ENCODE measurements around the gene HMGXB4. TPM values are rescaled to one million over a fixed set of nuclear protein-coding genes. Genes with fewer than 3 reads are reported as not detected.

Gene HMGXB4, protein sequence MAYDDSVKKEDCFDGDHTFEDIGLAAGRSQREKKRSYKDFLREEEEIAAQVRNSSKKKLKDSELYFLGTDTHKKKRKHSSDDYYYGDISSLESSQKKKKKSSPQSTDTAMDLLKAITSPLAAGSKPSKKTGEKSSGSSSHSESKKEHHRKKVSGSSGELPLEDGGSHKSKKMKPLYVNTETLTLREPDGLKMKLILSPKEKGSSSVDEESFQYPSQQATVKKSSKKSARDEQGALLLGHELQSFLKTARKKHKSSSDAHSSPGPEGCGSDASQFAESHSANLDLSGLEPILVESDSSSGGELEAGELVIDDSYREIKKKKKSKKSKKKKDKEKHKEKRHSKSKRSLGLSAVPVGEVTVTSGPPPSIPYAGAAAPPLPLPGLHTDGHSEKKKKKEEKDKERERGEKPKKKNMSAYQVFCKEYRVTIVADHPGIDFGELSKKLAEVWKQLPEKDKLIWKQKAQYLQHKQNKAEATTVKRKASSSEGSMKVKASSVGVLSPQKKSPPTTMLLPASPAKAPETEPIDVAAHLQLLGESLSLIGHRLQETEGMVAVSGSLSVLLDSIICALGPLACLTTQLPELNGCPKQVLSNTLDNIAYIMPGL
- total RNA-seq: 10 to 100 TPM; 18.1 to 21.7 (median 21.6) TPM
- long read RNA-seq, donor 1, full-length matches to known transcripts: 6 of 16 reads
- long read RNA-seq, donor 1, partial matches to known transcripts: 6 of 16 reads
- long read RNA-seq, donor 1, other reads (novel, unspliced or antisense): 4 of 16 reads
- long read RNA-seq, donor 2, transcript HMGXB4-203 (4 exons, 1,257 nt): major isoform, 10 of 20 reads
- long read RNA-seq, donor 2, partial matches to known transcripts: 8 of 20 reads
- long read RNA-seq, donor 2, other reads (novel, unspliced or antisense): 1 of 20 reads

DNA sequence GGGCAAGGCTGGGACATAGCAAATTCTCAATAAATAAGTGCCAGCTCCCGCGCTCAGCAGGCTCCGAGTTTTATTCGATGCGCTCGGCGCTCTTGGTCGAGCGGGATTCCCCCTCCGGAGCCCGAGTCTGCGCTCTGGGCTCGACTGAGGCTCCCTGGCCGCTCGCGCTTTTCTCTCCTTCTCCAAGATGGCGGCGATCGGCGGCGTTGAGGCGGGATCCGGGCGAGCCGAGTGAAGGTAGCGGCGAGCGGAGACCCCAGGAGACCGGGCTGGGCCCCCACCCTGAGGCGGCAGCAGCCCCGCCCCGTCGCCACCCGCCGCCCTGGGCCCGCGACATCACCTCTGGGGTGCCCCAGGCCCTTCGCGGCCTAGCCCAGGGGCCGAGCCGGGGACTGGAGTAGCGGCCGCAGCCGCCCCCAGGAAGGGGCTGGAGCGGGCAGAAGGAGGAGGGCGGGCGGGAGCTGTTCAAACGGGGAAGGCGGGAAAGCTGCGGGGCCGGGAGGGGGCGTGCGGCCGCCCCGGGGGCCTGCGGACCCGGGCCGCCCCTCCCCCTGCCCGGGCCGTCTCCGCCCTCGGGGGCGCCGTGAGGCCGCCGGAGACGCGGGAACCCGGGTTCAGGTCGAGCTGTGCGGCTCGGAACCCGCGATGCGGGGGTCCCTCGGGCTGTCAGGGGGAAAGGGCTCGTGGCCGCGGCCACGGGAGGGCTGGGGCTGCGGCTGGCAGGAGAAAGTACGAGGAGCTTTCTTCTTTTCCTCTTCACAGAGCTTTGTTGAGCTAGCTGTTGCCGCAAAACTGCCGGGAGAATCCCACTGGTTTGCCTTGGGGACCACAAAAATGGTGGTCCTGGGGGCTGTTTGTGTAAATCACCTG, at the start of gene HMGXB4:
Gene HMGXB4, plus strand, starts transcription at position 173 of the 870 bp plus-strand sequence. CDS start 4,898 bp downstream, outside the sequence.
- intact Hi-C loops (cut with DNase I, micrococcal nuclease): no loop called here
- peaks cover 7% of the 10 kb centered on the region for H3K4me1 ChIP-seq (ENCODE audit: low read depth)
- H3K36me3 ChIP-seq (ENCODE audit: low read depth): no peaks in the 10 kb centered on the region
- TF ChIP-seq, protein P1, sequence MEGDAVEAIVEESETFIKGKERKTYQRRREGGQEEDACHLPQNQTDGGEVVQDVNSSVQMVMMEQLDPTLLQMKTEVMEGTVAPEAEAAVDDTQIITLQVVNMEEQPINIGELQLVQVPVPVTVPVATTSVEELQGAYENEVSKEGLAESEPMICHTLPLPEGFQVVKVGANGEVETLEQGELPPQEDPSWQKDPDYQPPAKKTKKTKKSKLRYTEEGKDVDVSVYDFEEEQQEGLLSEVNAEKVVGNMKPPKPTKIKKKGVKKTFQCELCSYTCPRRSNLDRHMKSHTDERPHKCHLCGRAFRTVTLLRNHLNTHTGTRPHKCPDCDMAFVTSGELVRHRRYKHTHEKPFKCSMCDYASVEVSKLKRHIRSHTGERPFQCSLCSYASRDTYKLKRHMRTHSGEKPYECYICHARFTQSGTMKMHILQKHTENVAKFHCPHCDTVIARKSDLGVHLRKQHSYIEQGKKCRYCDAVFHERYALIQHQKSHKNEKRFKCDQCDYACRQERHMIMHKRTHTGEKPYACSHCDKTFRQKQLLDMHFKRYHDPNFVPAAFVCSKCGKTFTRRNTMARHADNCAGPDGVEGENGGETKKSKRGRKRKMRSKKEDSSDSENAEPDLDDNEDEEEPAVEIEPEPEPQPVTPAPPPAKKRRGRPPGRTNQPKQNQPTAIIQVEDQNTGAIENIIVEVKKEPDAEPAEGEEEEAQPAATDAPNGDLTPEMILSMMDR (IDR thresholded peaks at IDR 0.05): no peak
- peak within 1 kb of the TSS; percentile 88 for H3K4me3 ChIP-seq
- H3K9me3 ChIP-seq: no peaks in the 10 kb centered on the region
- peak; percentile 88 to 91 (median 90) for DNase-seq
- peak; percentile 99 for ATAC-seq

DNA sequence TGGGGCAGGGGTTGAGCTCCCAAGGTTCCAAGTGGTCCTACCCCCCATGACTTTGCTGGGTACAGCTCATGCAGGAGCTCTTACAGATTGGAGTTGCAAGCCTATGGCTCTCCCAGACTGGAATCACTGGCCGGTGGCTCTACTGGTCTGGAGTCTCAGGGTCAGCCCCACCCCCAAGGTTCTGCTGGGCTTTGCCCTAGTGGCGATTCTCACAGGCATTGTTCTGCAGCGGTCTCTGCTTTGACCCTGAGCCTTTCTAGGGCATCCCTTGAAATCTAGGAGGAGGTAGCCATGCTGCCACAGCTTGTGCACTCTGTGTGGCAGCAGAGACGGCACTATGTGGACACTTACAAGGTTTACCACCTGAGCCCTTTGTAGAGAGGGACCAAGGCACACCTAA, 49.3 kb upstream of the HMGXB4 start:
- intact Hi-C loops (cut with DNase I, micrococcal nuclease): no loop called here
- DNase-seq (no peak), ATAC-seq (no peak)
- no peak overlapping the region for H3K4me3 ChIP-seq
- no peaks in the 10 kb centered on the region for H3K9me3 ChIP-seq
- TF ChIP-seq, protein P1 (IDR thresholded peaks at IDR 0.05): no peak
- H3K4me1 ChIP-seq (ENCODE audit: low read depth): no peaks in the 10 kb centered on the region
- H3K36me3 ChIP-seq (ENCODE audit: low read depth): no peaks in the 10 kb centered on the region

DNA sequence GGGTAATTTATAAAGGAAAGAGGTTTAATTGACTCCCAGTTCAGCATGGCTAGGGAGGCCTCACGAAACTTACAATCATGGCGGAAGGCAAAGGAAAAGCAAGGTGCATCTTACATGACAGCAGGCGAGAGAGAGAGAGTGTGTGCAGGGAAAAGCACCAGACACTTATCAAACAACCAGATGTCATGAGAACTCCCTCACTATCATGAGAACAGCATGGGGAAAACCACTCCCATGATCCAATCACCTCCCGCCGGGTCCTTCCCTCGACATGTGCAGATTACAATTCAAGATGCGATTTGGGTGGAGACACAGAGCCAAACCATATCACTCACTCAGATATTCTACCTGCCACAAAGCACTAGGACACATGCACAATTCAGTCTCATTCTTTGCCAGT, 48.1 kb upstream of the HMGXB4 start:
- H3K36me3 ChIP-seq (ENCODE audit: low read depth): no peaks in the 10 kb centered on the region
- DNase-seq (no peak), ATAC-seq (no peak)
- intact Hi-C loops (cut with DNase I, micrococcal nuclease): no loop called here
- H3K9me3 ChIP-seq: no peaks in the 10 kb centered on the region
- no peak overlapping the region for H3K4me3 ChIP-seq
- no peaks in the 10 kb centered on the region for H3K4me1 ChIP-seq (ENCODE audit: low read depth)
- TF ChIP-seq, protein P1 (IDR thresholded peaks at IDR 0.05): no peak

DNA sequence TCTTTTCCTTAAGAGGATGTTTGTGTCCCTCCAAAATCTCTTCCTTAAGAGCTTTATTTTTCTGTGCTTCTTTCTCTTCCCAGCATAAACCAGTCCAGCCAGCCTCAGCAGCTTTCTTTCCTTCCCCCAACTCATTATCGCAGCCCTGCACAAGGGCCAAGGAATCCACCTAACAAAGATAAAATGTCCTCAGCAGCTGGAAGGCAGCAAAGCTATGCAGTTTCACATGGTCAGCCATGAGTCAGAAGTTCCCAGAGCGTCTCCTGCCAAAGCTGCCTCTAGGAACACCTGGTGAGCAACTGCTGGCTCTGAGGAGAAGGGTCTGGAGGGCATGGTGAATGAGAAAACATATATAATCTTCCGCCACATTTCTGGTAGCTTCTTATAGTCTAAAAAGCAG, 45.3 kb upstream of the HMGXB4 start:
- no peaks in the 10 kb centered on the region for H3K36me3 ChIP-seq (ENCODE audit: low read depth)
- TF ChIP-seq, protein P1 (IDR thresholded peaks at IDR 0.05): no peak
- intact Hi-C loops (cut with DNase I, micrococcal nuclease): no loop called here
- DNase-seq (no peak), ATAC-seq (no peak)
- no peak overlapping the region for H3K4me3 ChIP-seq
- no peaks in the 10 kb centered on the region for H3K4me1 ChIP-seq (ENCODE audit: low read depth)
- H3K9me3 ChIP-seq: no peaks in the 10 kb centered on the region

DNA sequence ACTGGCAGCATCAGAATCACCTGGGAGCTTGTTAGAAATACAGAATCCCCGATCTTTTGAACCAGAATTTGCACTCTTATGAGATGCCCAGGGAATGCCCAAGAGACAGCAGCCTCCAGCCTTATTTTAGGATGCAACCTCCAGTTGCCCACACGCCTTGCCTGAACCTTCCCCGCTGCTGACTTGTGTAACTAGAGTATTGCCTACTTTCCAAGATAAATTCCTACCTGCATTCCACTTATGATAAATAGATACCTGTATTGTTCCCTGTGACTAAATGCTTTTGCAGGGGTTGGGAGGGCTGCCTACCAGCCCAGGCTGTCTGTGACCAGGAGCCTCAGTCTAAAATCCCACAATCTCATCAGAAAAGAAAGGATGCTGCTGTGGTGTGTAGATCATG, 44.3 kb upstream of the HMGXB4 start:
- DNase-seq (no peak), ATAC-seq (no peak)
- Histone ChIP-seq H3K4me3 (no peak overlapping the region), H3K4me1 (ENCODE audit: low read depth) (no peaks in the 10 kb centered on the region), H3K9me3 (no peaks in the 10 kb centered on the region), H3K36me3 (ENCODE audit: low read depth) (no peaks in the 10 kb centered on the region)
- intact Hi-C loops (cut with DNase I, micrococcal nuclease): no loop called here
- TF ChIP-seq, protein P1 (IDR thresholded peaks at IDR 0.05): no peak
